Measurements from ENCODE around the gene LHX4.

GRCh38 chr1:180196436-180197003 lies 33.5 kb upstream of the LHX4 start:
- TF ChIP-seq POLR2A (IDR thresholded peaks at IDR 0.05) (no peak), CTCF (IDR thresholded peaks at IDR 0.05) (no peak), POLR2AphosphoS5 (IDR thresholded peaks at IDR 0.05) (no peak), EP300 (IDR thresholded peaks at IDR 0.05; ENCODE audit: low read depth) (no peak)

Measured in transverse colon (tissue), 4 donors.